RWPE1 (cell line): ENCODE results near the gene C9.

Experiments used
- CTCF ChIA-PET: fragments of 350-600 bp; sonication (Branson Sonifier 250); formaldehyde crosslinking; extraction: SDS; loops from one replicate; lab custom pipeline; 2021; lab: Yijun Ruan, JAX
- POLR2A ChIA-PET: fragments of 400-600 bp; formaldehyde crosslinking; extraction: SDS; loops from one replicate; lab custom pipeline; 2020; ENCODE audit warnings: antibody characterized with exemption; ENCODE audit not compliant: low non-redundant PET; lab: Yijun Ruan, JAX
- DNase-seq: peaks from one replicate; pipeline ENCODE4 v3.0.0; 2012; ENCODE audit warnings: low spot score
- H3K27ac ChIP-seq: fragments of 450-650 bp; 2 replicates; pipeline ENCODE4 v1.5.1; 2017
- TF ChIP-seq, protein P1 (sequence below): fragments of 450-650 bp; conservative IDR thresholded peaks from 2 replicates; pipeline ENCODE4 v1.5.1; 2017; ENCODE audit warnings: low read depth, mild to moderate bottlenecking

The C9 gene

DNA sequence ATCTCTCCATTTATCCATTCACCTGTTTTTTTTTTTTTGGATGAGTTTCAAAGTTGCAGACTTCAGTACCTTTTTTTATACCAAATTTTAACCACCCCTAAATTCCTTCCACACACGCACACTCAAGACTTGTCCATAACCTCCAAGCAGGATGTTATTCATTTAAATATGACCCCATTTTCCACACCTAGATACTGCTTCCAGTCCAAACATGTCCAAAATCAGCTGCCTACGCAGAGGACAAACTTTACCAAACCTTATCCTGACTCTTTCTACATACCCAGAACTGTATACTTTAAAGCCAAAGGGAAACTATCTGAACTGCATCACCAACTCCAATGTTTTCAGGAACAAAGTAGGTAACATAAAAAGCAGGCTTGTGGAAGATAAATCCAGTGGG is 108.9 kb downstream of the C9 start:
- TF ChIP-seq, protein P1, sequence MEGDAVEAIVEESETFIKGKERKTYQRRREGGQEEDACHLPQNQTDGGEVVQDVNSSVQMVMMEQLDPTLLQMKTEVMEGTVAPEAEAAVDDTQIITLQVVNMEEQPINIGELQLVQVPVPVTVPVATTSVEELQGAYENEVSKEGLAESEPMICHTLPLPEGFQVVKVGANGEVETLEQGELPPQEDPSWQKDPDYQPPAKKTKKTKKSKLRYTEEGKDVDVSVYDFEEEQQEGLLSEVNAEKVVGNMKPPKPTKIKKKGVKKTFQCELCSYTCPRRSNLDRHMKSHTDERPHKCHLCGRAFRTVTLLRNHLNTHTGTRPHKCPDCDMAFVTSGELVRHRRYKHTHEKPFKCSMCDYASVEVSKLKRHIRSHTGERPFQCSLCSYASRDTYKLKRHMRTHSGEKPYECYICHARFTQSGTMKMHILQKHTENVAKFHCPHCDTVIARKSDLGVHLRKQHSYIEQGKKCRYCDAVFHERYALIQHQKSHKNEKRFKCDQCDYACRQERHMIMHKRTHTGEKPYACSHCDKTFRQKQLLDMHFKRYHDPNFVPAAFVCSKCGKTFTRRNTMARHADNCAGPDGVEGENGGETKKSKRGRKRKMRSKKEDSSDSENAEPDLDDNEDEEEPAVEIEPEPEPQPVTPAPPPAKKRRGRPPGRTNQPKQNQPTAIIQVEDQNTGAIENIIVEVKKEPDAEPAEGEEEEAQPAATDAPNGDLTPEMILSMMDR = no peak
- no peak overlapping the region for H3K27ac ChIP-seq
- ChIA-PET POLR2A (interaction anchor here (0.7 kb wide), 1 partner anchor 80 kb away, joined by 3 read pairs; no protein-coding TSS in a partner anchor), CTCF (interaction anchor here (0.5 to 2.4 kb wide), 4 partner anchors 38 to 317 kb away, joined by 3 to 6 read pairs (median 3); no protein-coding TSS in a partner anchor)
- DNase-seq = peak; percentile 58

DNA sequence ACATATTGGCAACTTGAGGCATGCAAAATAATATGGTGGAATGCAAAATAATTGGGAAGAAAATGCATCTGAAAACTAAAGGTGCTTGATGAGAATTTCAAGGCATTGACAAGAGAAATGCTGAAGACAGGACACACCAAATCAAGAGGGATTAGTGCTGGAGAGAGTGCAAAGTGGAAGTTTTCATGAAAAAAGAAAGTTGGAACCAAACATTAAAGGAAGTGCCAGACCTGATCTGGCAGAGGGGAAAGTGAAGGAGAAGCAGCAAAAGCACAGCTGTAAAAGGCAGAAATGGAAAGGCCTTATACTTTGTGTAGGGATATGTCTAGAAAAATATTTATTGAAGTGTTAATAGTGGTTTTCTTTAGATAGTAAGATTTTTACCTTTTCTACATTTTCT is 109.6 kb downstream of the C9 start:
- H3K27ac ChIP-seq = no peak overlapping the region
- CTCF ChIA-PET = no interaction called here
- DNase-seq = no peak
- POLR2A ChIA-PET = interaction anchor here (0.7 kb wide), 1 partner anchor 79 kb away, joined by 3 read pairs; no protein-coding TSS in a partner anchor
- TF ChIP-seq, protein P1 = no peak

- POLR2A ChIA-PET = no interaction called here
Observed at GRCh38 chr5:39253196-39253595, 111.1 kb downstream of the C9 start.

GRCh38 chr5:39249564-39250274 is 114.6 kb downstream of the C9 start:
- no peak overlapping the region for H3K27ac ChIP-seq
- no peak for DNase-seq
- POLR2A ChIA-PET = no interaction called here
- CTCF ChIA-PET = no interaction called here
- TF ChIP-seq, protein P1 = no peak

More at GRCh38 chr5:39253196-39253595, 111.1 kb downstream of the C9 start:
- DNase-seq = peak; percentile 25
- CTCF ChIA-PET = no interaction called here
- TF ChIP-seq, protein P1 = no peak
- no peak overlapping the region for H3K27ac ChIP-seq

DNA sequence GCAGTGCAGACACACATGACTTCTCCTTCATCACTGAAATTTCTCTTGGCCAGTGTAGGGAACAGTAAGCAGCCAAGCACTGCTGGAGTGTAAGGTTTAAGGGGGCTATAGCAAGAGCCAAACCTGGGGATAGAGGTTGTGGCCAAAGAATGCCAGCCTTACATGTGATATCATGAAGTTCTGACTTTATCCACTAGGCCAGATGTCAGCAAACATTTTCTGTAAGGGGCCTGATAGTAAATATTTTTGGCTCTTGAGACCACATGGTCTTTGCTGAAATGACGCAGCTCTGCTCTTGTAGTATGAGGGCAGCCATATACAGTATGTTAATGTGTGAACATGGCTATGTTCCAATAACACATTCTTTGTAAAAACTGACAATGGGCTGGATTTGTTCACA is 115.2 kb downstream of the C9 start:
- no peak overlapping the region for H3K27ac ChIP-seq
- DNase-seq = no peak
- POLR2A ChIA-PET = no interaction called here
- TF ChIP-seq, protein P1 = no peak
- CTCF ChIA-PET = no interaction called here

DNA sequence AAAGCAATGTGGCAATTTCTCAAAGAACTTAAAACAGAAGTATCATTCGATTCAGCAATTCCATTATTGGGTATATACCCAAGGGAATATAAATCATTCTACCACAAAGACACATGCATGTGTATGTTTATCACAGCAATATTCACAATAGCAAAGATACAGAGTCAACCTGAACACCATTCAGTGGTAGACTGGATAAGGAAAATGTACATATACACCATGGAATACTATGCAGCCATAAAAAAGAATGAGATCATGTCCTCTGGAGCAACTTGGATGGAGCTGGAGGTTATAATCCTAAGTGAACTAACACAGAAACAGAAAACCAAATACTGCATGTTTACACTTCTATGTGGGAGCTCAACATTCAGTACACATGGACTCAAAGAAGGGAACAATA is 123.5 kb downstream of the C9 start:
- ChIA-PET POLR2A (no interaction called here), CTCF (no interaction called here)
- H3K27ac ChIP-seq = no peak overlapping the region
- no peak for DNase-seq
- TF ChIP-seq, protein P1 = no peak
